HCT116 (cell line): Measurements from ENCODE around the gene APLF.

Experiments used
- CEBPB ChIP-seq: IDR thresholded peaks from 2 replicates; pipeline ENCODE4 v1.6.1; 2012; ENCODE audit warnings: low read depth
- POLR2AphosphoS5 ChIP-seq: IDR thresholded peaks from 2 replicates; pipeline ENCODE4 v1.6.1; 2011; ENCODE audit warnings: mild to moderate bottlenecking, low read depth, low read length, moderate library complexity
- ZFX ChIP-seq: fragments of 450-650 bp; IDR thresholded peaks from 2 replicates; pipeline ENCODE4 v1.6.1; 2017
- TF ChIP-seq, protein P1 (sequence below), 3 experiments: fragments of 200-600 bp in 1 of 3; sonication (generic) in 1 of 3; IDR thresholded peaks in 2 of 3; conservative IDR thresholded peaks in 1 of 3; 2 replicates each; pipeline ENCODE4 v1.5.1; 2012 to 2017; ENCODE audit warnings: low read depth in 2 of 3, low read length in 2 of 3, antibody characterized with exemption in 1 of 3, borderline replicate concordance in 1 of 3, control low read depth in 1 of 3, mild to moderate bottlenecking in 1 of 3, mixed read lengths in 1 of 3, mixed run types in 1 of 3, moderate library complexity in 1 of 3; ENCODE audit not compliant: insufficient read depth in 1 of 3

DNA sequence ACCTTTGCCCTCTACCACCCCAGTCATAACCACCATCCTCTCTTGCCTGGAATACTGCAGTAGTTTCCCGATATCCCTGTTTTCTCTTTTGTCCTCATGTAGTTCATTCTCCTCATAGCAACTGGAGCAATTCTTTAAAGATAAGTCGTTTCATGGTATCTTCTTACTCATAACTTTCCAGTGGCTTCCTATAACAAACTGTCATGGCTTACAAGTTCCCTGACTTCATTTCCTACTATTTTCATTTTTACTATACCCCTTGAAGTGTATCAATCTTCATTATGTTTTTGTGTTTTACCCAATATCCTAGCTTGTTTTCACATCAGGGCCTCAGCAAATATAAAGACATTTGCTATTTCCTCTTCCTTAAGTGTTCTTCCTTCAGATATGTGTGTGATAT lies 92.3 kb downstream of the APLF start:
- TF ChIP-seq CEBPB, result no peak
- no peak for TF ChIP-seq POLR2AphosphoS5
- TF ChIP-seq, protein P1, sequence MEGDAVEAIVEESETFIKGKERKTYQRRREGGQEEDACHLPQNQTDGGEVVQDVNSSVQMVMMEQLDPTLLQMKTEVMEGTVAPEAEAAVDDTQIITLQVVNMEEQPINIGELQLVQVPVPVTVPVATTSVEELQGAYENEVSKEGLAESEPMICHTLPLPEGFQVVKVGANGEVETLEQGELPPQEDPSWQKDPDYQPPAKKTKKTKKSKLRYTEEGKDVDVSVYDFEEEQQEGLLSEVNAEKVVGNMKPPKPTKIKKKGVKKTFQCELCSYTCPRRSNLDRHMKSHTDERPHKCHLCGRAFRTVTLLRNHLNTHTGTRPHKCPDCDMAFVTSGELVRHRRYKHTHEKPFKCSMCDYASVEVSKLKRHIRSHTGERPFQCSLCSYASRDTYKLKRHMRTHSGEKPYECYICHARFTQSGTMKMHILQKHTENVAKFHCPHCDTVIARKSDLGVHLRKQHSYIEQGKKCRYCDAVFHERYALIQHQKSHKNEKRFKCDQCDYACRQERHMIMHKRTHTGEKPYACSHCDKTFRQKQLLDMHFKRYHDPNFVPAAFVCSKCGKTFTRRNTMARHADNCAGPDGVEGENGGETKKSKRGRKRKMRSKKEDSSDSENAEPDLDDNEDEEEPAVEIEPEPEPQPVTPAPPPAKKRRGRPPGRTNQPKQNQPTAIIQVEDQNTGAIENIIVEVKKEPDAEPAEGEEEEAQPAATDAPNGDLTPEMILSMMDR (IDR thresholded peaks at IDR 0.05 in 2 of 3, conservative IDR thresholded peaks at IDR 0.05 in 1 of 3; ENCODE audit: borderline replicate concordance in 1 of 3, insufficient read depth in 1 of 3, low read depth in 2 of 3, low read length in 2 of 3), result no peak
- TF ChIP-seq ZFX, result no peak
